ENCODE data around the gene GPI.
A peak's percentile ranks its signal among the peaks of the same experiment; 100 is the strongest.

The GPI gene

GRCh38 chr19:34341935-34342680, 22.9 kb upstream of the GPI start:
- no peak for DNase-seq (ENCODE audit: low read depth)

- no peak for DNase-seq (ENCODE audit: low read depth)
These were observed 21.2 kb upstream of the GPI start for GRCh38 chr19:34343751-34344150.

DNA sequence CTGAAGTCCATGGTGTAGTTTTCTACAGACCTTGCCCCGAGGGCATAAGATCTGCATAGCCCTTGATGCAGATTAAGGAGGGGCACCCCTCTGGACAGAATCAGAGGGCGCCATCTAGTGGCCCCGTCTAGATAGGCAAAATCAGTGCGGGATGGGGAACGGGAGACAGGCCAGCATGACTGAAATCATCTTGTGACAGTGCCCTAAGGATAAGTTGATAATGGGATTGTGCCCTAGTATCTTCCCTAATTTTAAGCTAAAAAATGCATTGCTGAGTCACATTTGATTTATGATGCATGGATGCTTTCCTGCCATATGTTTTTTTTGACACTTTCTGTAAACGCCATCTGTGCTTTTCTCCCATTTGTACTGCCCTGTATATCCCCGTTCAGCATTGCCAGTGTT, 19.0 kb upstream of the GPI start:
- peak; percentile 43 for DNase-seq (ENCODE audit: low read depth)

GRCh38 chr19:34347561-34348165, 17.3 kb upstream of the GPI start:
- DNase-seq (ENCODE audit: low read depth): no peak

GRCh38 chr19:34348899-34349487, 16.0 kb upstream of the GPI start:
- no peak for DNase-seq (ENCODE audit: low read depth)

GRCh38 chr19:34350161-34350561, 14.8 kb upstream of the GPI start:
- peak; percentile 64 for DNase-seq (ENCODE audit: low read depth)

- no peak for DNase-seq (ENCODE audit: low read depth)
These were observed 13.6 kb upstream of the GPI start for GRCh38 chr19:34351382-34351826.

DNA sequence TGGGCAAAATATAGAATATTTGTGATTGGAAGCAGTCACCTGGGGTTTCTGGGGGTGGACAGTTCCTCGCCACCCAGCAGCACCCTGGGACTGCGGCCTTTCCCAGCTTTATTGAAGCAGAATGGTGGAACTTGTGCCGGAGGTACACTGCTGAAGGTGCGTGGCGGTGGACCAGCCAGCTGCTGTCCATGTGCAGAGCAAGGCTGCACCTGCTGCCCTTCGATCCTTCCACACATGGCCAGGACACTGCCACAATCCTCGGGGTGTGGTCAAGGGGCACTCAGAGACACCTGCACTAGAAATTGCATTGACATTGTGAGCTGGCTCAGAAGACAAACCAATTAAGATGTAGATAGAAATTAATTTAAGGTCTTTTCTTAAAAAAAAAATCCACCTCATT, 11.4 kb upstream of the GPI start:
- no peak for DNase-seq (ENCODE audit: low read depth)

GRCh38 chr19:34355201-34355600, 9.8 kb upstream of the GPI start:
- DNase-seq (ENCODE audit: low read depth): no peak

DNA sequence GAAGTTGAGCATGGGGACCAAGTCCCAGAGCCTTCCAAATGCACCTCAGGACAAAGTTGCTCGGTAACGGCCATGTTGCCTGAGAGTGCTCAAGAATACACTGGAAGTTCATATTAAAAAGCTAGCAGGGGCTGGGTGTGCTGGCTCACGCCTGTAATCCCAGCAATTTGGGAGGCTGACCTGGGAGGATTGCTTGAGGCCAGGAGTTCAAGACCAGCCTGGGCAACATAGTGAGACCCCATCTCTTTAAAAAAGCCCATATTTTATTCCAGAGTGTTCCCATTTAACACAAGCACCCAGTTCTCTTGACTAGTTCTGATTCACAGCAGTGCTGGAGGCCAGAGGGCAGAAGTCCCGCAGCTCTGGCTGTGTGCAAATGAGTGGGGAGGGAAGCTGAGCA, 8.1 kb upstream of the GPI start:
- no peak for DNase-seq (ENCODE audit: low read depth)

- DNase-seq (ENCODE audit: low read depth): no peak
These were observed 7.6 kb upstream of the GPI start for GRCh38 chr19:34357431-34357830.

- peak; percentile 94 for DNase-seq (ENCODE audit: low read depth)
These were observed 5.6 kb upstream of the GPI start for GRCh38 chr19:34359140-34359953.

DNA sequence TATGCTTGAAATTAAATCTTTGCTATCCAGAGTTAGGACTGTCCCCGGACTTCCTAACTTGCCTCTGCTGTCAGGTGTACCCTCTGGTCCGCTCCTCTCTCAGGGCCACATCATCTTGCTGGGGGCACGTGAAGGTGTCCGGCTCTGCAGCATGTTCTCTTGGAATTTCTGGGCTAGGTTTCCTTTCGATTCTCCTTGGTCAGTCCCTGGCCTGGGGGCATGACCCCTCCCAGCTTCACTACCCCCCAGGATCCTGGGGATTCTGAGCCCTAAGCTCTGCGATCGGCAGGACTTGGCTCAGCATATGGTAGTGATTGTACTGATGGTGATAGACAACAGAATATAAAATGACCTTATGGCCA, 5.1 kb upstream of the GPI start:
- no peak for DNase-seq (ENCODE audit: low read depth)

GRCh38 chr19:34360354-34360909, 4.6 kb upstream of the GPI start:
- DNase-seq (ENCODE audit: low read depth): no peak

DNA sequence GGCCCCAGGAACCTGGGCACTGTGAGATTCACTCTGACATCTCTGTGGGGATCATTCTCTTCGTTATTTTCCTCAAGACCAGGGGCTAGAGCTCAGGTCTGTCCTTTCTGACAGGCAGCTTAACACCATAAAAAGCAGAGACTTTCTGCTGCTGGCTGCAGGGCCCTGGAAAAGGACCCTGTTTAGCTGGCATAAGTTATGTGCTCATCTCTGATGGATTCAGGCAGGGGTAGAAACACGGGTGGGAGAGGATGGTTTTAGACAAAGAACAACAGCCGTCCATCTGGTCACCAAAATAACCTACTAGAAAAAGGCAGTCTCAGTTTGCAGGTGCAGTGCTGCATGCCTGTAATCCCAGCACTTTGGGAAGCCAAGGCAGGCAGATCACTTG, 2.3 kb upstream of the GPI start:
- DNase-seq (ENCODE audit: low read depth): no peak

- no peak for DNase-seq (ENCODE audit: low read depth)
These were observed 1.9 kb upstream of the GPI start for GRCh38 chr19:34363094-34363493.

DNA sequence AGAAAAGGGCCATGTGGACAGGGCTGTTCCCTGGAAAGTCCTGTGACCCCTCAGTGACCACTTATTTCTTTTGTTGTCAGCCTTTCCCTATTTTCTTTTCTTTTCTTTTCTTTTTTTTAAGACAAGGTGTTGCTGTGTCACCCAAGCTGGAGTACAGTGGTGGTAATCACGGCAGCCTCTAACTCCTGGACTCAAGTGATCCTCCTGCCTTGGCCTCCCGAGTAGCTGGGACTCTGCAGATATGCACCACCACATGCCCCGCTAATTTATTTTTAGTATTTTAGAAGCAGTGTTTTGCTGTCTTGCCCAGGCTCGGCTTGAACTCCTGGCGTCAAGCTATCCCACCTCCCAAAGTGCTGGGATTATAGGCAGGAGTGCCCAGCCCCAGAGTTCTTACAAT, 1.1 kb upstream of the GPI start:
- DNase-seq (ENCODE audit: low read depth): no peak

DNA sequence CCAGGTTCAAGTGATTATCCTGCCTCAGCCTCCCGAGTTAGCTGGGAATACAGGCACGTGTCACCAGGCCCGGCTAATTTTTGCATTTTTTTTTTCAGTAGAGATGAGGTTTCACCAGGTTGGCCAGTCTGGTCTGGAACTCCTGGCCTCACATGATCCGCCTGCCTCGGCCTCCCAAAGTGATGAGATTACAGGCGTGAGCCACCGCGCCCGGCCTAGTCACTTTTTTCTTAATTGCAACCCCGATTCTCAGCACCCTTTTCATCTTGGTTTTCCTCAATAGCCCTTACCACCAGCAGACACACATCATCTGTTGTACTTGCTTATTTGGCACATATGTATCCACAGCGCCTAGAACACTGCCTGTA, 550 bp upstream of the GPI start:
- no peak for DNase-seq (ENCODE audit: low read depth)

DNA sequence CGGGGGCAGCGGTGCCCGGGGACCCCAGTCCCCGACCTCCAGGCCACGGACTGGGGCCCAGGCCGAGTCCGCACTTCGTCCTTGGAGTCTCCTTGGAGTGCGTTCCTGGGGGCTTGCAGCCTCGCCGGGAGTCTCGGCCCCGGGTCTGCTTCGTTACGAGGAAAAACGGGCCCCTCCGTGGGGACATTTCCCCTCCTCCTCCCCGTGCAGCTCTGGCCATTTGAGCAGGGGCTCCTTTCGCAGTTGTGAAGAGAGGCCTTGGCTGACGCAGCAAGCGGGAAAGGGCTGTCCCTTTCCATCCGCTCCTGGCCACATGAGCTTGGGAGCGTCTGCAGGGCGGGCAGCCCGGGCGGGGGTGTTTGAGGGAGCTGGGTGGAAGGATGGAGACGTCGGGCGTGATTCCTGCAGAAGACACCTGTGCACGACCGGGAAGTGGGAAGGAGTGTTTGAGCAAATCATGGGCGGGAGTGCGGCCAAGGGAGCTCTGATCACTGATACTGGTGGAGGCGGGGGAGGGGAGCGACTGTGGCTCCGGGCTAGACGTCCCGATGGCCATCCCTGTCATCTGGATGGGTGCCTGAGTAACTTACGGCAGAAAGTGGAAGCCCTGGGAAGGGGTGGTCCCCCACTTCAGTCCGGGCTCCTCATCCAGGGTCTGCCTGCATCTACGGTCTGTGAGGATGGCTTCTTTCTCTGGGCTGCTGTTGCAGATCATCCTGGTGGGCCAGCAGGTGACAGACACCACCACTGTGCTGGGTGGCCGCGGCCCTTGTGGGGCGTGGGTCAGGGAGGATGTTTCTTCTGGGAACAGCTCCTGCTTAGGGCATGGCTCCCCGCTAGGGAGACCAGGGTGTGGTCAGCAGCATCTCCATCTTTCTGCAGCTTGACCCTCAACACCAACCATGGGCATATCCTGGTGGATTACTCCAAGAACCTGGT, 736 bp downstream of the GPI start:
- no peak for DNase-seq (ENCODE audit: low read depth)

GRCh38 chr19:34366738-34367623, 2.0 kb downstream of the GPI start:
- no peak for DNase-seq (ENCODE audit: low read depth)

GRCh38 chr19:34367624-34367957, 2.6 kb downstream of the GPI start:
- no peak for DNase-seq (ENCODE audit: low read depth)

Data from stimulated activated CD4-positive, alpha-beta T cell treated with anti-CD3 and anti-CD28 coated beads, Interleukin-2, amount 100 ng/mL, for 4 hours (primary cell).